Hematopoietic multipotent progenitor cell treated with erythropoietin and hydrocortisone succinate and interleukin-3 and kit ligand, for 17 days (in vitro differentiated cells): ENCODE results near the gene FAM221B.

Source experiments
- DNase-seq: peaks from one replicate; pipeline ENCODE4 v3.0.0-alpha.2; 2015; ENCODE audit warnings: low spot score

Gene FAM221B

GRCh38 chr9:35847792-35848572 lies 19.4 kb upstream of the FAM221B start:
- no peak for DNase-seq

GRCh38 chr9:35845824-35846771 lies 17.6 kb upstream of the FAM221B start:
- no peak for DNase-seq

DNA sequence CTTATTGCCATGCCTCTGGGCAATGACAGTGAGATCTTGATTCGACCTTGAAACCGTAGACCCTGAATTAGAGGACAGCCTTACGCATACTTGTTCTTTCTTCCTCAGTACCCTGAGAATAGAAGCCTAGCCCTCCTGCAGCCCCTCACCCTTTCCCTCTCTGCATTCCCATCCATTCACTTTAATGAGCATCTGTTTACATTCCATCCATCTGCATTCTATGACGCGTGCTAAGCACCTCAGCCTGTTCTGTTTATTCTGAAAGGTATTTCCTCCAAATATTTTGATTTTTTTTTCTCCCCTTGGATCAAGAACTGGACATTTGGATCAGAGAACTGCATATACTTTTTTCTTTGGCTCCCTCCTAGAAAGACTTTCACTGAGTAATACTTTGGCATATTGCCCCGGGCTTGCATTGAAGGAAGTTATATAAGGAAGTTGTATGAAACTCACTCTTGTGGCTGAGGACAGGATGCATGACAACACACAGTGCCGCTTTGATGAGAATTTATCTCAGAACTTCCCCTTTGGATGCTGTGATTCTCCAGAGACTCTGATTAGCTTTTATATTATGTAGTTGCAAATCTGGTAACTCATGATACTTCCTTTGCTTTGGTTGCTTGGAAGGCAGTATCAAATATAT lies 16.2 kb upstream of the FAM221B start:
- no peak for DNase-seq

- DNase-seq, result no peak
These were observed 14.3 kb upstream of the FAM221B start for GRCh38 chr9:35842795-35843194.

GRCh38 chr9:35842020-35842745 lies 13.7 kb upstream of the FAM221B start:
- DNase-seq, result no peak

GRCh38 chr9:35841645-35841900 lies 13.0 kb upstream of the FAM221B start:
- no peak for DNase-seq

- DNase-seq, result no peak
These were observed 12.5 kb upstream of the FAM221B start for GRCh38 chr9:35840881-35841644.

GRCh38 chr9:35839926-35840325 lies 11.4 kb upstream of the FAM221B start:
- no peak for DNase-seq

- no peak for DNase-seq
These were observed 8.1 kb upstream of the FAM221B start for GRCh38 chr9:35836595-35836994.

DNA sequence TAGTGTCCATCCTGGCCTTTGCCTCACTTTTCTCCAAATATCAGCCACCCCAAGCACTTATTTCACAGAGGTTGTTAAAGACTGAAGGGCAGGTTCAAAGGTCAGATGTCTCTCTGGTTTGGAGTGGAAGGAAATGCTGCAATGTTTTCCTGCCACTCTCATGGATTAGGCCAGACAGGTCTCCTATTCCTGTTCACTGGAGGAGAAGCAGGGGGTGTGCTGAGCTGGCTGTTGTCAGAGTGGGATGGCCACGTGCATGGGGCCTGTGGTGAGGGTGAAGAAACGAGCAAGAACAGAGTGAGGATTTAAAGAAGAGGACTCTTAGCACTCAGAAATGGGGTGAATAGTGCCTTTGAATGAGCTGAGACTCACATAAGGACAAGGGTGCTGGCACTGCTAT lies 7.2 kb upstream of the FAM221B start:
- DNase-seq, result no peak

DNA sequence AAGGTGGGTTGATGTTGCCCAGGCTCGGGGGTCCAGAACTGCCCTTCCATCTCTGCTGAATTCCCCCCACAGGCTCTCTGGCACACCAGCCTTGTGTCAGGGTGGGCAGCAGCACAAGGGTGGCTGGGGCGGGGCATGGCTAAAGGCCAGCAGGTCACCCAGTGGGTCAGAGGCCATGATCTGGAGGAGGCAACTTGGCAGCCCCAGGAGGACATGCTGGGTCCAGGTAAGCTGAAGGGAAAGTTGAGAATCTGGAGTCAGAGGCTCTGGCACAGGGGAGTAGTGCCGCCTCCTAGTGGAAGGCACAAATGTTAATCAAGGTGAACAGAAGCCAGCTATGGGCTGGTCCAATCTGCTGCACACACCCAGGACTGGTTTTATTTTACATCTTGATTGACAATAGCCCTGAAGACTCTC lies 6.7 kb upstream of the FAM221B start:
- peak; percentile 46 for DNase-seq

GRCh38 chr9:35834260-35835215 lies 6.0 kb upstream of the FAM221B start:
- no peak for DNase-seq

DNA sequence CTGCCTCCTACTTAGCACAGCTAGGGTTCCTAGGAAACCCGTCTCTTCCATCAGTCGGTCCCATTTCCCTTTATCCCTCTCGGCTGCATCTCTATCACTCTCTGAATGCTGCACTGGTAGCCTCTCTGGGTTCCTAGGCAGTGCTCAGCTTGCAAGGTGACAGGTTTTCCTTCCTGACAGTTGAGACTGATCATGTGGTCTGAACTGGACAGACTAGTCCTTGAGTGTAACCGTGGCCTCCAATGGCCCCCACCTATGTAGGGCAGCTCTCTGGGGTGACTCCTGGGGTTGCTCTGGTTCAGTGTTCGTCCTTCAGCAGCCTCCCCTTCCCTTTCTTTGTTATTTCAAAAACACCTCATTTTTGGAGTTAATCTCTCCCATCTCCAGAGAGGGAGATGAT lies 4.3 kb upstream of the FAM221B start:
- no peak for DNase-seq

DNA sequence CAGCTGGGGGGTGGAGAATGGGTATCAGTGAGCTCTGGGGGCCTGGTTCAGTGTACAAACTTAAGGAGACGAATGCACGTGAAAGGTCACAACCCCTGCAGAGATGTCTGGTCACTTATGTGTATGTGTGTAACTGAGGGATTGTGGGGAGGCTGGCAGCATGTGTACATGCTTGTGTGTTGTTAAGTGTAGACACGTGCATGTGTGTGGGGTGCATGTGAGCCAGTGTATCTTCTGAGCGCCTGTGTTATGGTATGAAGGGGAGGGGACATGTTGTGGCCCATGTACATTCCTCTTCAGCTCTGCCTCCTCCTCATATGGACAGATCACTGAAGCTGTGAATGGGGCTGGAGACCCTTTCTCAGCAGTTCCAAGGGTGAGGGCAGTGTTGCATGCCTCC lies 2.5 kb upstream of the FAM221B start:
- DNase-seq, result no peak

- no peak for DNase-seq
These were observed 1.2 kb upstream of the FAM221B start for GRCh38 chr9:35829764-35830096.

DNA sequence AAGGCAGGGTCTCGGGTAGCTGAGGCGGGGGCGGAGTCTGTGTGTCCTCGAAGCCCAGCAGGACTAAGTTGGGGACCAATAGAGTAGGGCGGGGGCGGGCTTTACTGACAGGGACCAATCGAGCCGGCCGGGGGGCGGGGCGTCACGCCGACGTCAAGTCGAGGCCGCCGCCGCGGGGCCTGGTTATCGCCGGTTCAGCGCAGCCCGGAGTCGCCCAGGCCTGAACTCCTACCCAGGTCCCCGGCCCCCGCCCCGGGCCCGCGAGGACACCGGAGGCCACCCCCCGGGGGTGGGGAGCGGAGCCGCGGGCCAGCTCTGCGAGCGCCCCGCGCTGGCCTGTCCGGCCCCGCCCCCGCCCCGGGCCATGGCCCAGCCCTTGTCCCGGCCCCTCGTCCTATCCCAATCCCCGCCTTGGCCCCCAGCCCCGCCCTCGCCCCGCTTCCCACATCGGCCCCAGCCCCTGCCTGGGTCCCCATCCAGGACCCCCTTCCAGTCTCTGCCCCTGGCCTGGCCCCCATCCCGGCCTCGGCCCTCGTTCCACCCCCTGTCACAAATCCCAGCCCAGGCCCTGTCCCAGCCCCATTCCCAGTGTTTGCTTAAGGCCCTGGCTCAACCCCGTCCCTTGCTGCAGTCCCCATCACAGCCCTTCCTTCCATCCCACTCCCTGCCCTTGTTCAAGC lies 692 bp upstream of the FAM221B start, which contains the start of gene TMEM8B:
TSS of gene TMEM8B (plus strand) at position 145 of the 680 bp plus-strand sequence. CDS start at position 365, 220 bp downstream.
- peak; percentile 90 for DNase-seq

GRCh38 chr9:35827486-35827885 lies 1.0 kb downstream of the FAM221B start:
- DNase-seq, result no peak

DNA sequence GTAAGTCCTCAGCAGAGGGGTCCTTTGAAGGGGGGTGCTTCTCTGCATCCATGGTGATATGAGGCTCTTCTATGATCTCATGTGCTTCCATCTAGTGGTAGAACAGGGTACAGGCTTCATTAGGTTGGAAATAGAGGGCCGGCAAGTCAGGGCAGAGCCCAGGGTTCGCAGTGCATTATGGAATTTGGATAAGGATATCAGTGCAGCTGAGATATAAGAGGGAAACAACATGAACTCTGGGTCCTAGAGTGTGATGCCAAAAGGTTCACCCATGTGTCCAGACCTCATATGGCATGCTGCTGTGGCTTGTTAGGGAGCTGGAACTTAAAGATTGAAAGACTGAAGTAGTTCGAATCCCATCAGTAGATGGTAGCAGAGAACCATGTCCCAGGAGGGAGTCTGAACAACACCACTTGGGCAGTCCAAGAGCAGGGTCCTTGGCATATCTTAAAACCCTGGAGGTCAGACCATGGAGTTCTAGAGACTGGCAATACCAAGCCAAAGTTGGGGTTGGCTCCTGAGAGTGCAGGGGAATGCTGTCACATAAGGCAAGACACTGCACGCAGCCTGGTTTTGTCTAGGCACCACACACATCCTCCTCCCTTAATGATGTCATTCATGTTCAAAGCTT lies 2.3 kb downstream of the FAM221B start:
- DNase-seq, result peak; percentile 83

DNA sequence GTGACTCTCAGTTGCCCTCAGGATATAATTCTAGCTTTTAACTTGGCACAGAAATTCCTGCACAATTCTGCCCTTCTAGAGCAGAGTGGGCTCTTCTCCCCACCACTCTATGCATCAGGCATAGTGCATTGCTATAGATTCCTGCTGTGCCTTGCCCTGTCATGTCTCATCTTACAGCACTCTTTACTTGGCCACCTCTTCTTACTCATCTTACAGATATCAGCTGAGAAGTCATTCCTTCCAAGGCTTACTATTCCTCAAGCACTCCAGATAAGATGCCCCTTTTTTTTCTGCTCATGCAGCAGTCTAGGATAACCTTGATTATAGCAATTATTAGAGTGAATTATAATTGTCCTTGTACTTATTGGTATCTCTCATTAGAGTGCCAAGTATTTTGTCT lies 5.6 kb downstream of the FAM221B start:
- no peak for DNase-seq
